Cardiac muscle cell (in vitro differentiated cells and primary cell): Measurements from ENCODE around the gene IQGAP2. TPM values are rescaled to one million over a fixed set of nuclear protein-coding genes. Genes with fewer than 3 reads are reported as not detected.

Experiments used
- DNase-seq, 2 donors: peaks; one replicate each; pipeline versions ENCODE4 v3.0.0 to v3.0.0-alpha.2; 2010 to 2017; ENCODE audit warnings: low read depth in 1 of 2, low spot score in 1 of 2
- H3K27ac ChIP-seq: fragments of 200-600 bp; sonication (generic); 2 replicates; pipeline ENCODE4 v1.5.1; 2016
- H3K27me3 ChIP-seq: fragments of 200-600 bp; sonication (generic); 2 replicates; pipeline ENCODE4 v1.6.0; 2016; ENCODE audit warnings: control low read depth
- H3K36me3 ChIP-seq: fragments of 200-600 bp; sonication (generic); 2 replicates; pipeline ENCODE4 v1.5.1; 2016; ENCODE audit warnings: control low read depth
- H3K4me1 ChIP-seq: fragments of 200-600 bp; sonication (generic); 2 replicates; pipeline ENCODE4 v1.8.1; 2017; ENCODE audit warnings: low read depth, mild to moderate bottlenecking, mixed run types
- H3K4me3 ChIP-seq: fragments of 200-600 bp; sonication (generic); 2 replicates; pipeline ENCODE4 v1.5.1; 2016; ENCODE audit warnings: mild to moderate bottlenecking
- H3K9me3 ChIP-seq: fragments of 200-600 bp; sonication (generic); 2 replicates; pipeline ENCODE4 v1.5.1; 2017; ENCODE audit warnings: low read depth, mild to moderate bottlenecking, control low read depth
- CTCF ChIP-seq: IDR thresholded peaks from 2 replicates; pipeline ENCODE4 v1.5.1; 2012; ENCODE audit warnings: low read depth, mild to moderate bottlenecking, low read length
- polyA plus RNA-seq: library from polyadenylated mRNA; unstranded; fragments of >200 nt; fragmentation: Nextera tagmentation; extraction: Ambion mirVana; gene quantifications from 2 replicates; pipeline ENCODE4 v1.2.1, GENCODE V29; 2016
- total RNA-seq: library from RNA; depleted of rRNA; stranded (reverse); fragments of >200 nt; gene quantifications from 2 replicates; pipeline ENCODE4 v1.2.3, GENCODE V29; 2016

Gene IQGAP2
- total and polyA plus RNA-seq, 2 experiments from 2014 or later, result 4.1 to 10.8 TPM

DNA sequence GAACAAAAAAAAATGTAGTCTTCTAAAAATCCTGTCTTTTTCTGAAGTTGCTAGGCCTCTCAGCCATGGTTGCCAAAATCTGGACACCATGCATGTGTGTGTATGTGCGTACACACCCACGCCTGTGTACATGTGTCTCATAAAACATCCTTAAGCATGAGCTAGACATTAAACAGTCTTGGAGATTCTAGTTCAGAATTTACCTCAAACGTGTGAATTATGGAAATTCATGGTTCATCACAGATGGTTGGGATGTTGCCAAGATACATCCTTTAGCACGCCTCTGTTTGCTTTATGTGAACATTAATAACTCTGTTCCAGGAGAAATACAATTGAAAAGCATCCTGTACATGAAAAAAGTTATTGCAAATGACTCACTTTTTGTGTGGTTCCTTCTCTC lies 167.1 kb downstream of the IQGAP2 start:
- H3K9me3 ChIP-seq, result no peaks in the 10 kb centered on the region
- no peaks in the 10 kb centered on the region for H3K36me3 ChIP-seq
- TF ChIP-seq CTCF, result no peak
- no peak overlapping the region for H3K4me3 ChIP-seq
- H3K27me3 ChIP-seq, result no peaks in the 10 kb centered on the region
- H3K4me1 ChIP-seq, result no peaks in the 10 kb centered on the region
- H3K27ac ChIP-seq, result no peak overlapping the region
- DNase-seq, result no peak

GRCh38 chr5:76571559-76571958 lies 168.5 kb downstream of the IQGAP2 start:
- Histone ChIP-seq H3K27ac (no peak overlapping the region), H3K4me1 (no peaks in the 10 kb centered on the region), H3K27me3 (no peaks in the 10 kb centered on the region), H3K9me3 (no peaks in the 10 kb centered on the region), H3K4me3 (no peak overlapping the region), H3K36me3 (no peaks in the 10 kb centered on the region)
- TF ChIP-seq CTCF, result peak; percentile 14
- no peak for DNase-seq

GRCh38 chr5:76576450-76576849 lies 173.4 kb downstream of the IQGAP2 start:
- no peaks in the 10 kb centered on the region for H3K27me3 ChIP-seq
- no peak for TF ChIP-seq CTCF
- H3K9me3 ChIP-seq, result no peaks in the 10 kb centered on the region

DNA sequence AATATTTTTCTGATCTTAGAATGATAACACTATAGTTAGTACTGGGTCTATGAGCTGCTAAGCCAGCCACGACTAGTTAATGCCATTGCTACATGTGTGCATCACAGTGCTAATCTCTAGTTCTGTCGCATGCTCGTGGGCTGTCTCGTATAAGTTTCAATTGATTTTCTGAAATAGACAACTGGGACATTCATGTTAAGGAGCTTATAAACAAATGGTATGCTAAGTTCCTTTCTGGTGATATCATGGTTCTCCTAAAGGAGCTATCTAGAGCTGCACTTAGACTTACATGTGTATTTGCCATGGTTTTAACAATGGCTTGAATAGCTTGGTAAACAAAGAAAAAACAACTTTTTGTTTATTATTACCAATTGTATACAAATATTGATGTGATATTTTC lies 173.9 kb downstream of the IQGAP2 start:
- Histone ChIP-seq H3K27ac (no peak overlapping the region), H3K27me3 (no peaks in the 10 kb centered on the region), H3K4me3 (no peak overlapping the region), H3K36me3 (no peaks in the 10 kb centered on the region), H3K9me3 (no peaks in the 10 kb centered on the region), H3K4me1 (no peaks in the 10 kb centered on the region)
- TF ChIP-seq CTCF, result no peak
- no peak for DNase-seq

More at GRCh38 chr5:76576450-76576849, 173.4 kb downstream of the IQGAP2 start:
- Histone ChIP-seq H3K27ac (no peak overlapping the region), H3K36me3 (no peaks in the 10 kb centered on the region), H3K4me1 (no peaks in the 10 kb centered on the region), H3K4me3 (no peak overlapping the region)
- no peak for DNase-seq

- Histone ChIP-seq H3K4me3 (no peak overlapping the region), H3K27me3 (no peaks in the 10 kb centered on the region), H3K4me1 (no peaks in the 10 kb centered on the region), H3K27ac (no peak overlapping the region), H3K36me3 (no peaks in the 10 kb centered on the region), H3K9me3 (no peaks in the 10 kb centered on the region)
- DNase-seq, result peak in 1 of 2 donors; percentile 9
- no peak for TF ChIP-seq CTCF
Measured at GRCh38 chr5:76579166-76579937, 176.3 kb downstream of the IQGAP2 start.
